GM19239 (cell line): Measurements from ENCODE around the gene UBQLN3.

Experiments used
- DNase-seq: peaks from one replicate; pipeline ENCODE4 v3.0.0; 2011; ENCODE audit warnings: low spot score; ENCODE audit not compliant: insufficient read length
- FAIRE-seq: peaks from 2 replicates; lab custom pipeline; 2011; peaks lifted over from hg19 to GRCh38; lab: Jason Lieb, UNC

UBQLN3 gene

DNA sequence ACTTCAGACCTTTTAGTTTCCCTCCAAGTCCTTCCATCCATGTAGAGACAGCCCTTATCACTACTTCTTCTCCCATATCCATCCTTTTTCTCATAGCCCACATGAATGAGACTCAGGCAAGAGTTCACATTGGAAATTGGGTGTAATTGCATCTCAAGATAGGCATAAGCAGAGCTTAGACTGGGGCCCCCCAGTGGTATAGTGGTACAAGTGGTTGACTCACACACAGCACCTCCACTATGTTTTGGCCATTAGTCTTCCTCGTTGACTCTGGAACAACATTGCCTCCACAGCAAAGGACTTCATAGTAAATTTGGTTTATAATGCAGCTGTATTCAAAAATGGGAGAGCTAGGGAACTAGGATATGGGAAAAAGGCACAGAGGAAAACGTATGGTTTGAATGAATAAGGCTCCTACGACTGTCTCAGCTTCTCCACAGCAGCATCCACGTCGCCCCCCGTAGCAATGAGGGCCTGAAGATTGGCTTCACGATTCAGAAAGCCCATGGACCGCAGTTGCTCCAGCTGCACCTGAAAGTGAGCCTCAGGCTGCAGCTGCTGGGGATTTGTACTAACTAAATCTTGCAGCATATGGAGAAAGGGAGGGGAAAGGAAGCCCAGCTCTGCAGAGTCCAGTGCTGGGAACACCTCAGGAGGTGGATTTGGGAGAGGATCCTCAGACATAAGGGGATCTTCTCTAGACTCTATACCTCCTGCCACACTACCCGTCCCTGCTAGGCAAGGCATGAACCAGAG, 2.4 kb downstream of the UBQLN3 start:
- DNase-seq (no peak), FAIRE-seq (no peak)

GRCh38 chr11:5505363-5506048, 4.3 kb downstream of the UBQLN3 start:
- FAIRE-seq (no peak), DNase-seq (no peak)

- no peak for FAIRE-seq
Observed at GRCh38 chr11:5504403-5504921, 5.3 kb downstream of the UBQLN3 start.

GRCh38 chr11:5500393-5500801, 9.4 kb downstream of the UBQLN3 start:
- FAIRE-seq = no peak

More at GRCh38 chr11:5504403-5504921, 5.3 kb downstream of the UBQLN3 start:
- DNase-seq = no peak

DNA sequence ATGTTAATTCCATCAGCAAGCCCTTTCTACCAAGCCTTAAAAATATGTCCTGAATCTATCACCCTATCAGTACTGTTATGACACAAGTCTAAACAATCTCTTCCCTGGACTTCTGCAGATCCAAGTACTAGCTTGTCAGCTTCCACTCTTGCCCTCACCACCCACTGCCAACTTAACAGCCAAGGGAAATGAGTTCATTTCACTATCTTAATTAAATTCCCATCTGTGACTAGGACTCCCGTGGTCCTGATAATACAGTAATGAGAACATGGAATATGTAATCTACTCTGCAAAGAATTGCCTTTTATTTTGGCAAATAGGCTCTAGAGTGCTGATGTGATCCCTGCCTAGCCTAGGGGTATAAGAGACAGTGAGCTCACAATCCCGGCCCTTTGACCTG, 10.1 kb downstream of the UBQLN3 start:
- FAIRE-seq (no peak), DNase-seq (no peak)

More at GRCh38 chr11:5500393-5500801, 9.4 kb downstream of the UBQLN3 start:
- DNase-seq = no peak

DNA sequence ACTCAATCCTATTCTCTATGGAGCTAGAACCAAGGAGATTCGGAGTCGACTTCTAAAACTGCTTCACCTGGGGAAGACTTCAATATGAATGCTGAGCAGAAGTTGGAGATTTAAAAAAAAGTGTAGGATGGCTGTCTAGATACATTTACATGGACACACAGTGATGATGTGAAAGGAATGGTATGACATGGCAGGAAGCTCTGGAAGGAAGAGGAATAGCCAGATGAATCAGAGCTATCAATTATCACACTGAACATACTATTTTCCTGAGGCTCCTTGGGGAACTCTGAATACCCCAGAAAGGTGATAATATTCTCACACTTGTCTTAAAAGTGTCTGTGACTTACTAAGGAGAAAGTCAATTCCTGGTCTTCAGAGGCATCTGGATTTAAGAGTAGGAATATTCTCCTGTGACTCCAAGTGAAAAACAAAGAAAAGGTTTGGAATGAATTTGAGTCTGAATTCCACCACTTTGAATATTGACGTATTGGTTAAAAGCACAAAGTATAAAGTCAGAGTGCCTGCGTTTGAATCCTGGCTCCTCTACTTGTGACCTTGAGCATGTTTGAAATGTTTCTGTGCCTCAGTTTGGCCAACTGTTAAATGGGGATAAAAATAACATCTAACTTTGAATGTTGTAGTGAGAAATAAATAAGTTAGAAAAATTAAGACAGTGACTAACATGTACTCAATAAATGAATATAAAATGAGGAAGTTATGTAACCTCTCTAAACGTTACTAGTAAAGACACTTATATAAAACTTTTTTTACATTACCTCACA, 20.0 kb downstream of the UBQLN3 start:
- FAIRE-seq (no peak), DNase-seq (no peak)

DNA sequence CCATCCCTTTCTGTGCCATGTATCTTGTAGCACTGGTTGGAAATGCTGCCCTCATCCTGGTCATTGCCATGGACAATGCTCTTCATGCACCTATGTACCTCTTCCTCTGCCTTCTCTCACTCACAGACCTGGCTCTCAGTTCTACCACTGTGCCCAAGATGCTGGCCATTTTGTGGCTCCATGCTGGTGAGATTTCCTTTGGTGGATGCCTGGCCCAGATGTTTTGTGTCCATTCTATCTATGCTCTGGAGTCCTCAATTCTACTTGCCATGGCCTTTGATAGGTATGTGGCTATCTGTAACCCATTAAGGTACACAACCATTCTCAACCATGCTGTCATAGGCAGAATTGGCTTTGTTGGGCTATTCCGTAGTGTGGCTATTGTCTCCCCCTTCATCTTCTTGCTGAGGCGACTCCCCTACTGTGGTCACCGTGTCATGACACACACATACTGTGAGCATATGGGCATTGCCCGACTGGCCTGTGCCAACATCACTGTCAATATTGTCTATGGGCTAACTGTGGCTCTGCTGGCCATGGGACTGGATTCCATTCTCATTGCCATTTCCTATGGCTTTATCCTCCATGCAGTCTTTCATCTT, 20.9 kb downstream of the UBQLN3 start:
- FAIRE-seq (no peak), DNase-seq (no peak)

GRCh38 chr11:5488385-5488784, 21.4 kb downstream of the UBQLN3 start, which contains the start of gene OR52D1:
Gene OR52D1, plus strand, starts transcription at chr11:5488685. Its CDS starts 22 bp downstream, at chr11:5488707.
- no peak for DNase-seq
- no peak for FAIRE-seq

- DNase-seq = no peak
Observed at GRCh38 chr11:5486421-5486820, 23.3 kb downstream of the UBQLN3 start.

GRCh38 chr11:5486003-5486402, 23.8 kb downstream of the UBQLN3 start:
- FAIRE-seq (no peak), DNase-seq (no peak)

More at GRCh38 chr11:5486421-5486820, 23.3 kb downstream of the UBQLN3 start:
- no peak for FAIRE-seq

DNA sequence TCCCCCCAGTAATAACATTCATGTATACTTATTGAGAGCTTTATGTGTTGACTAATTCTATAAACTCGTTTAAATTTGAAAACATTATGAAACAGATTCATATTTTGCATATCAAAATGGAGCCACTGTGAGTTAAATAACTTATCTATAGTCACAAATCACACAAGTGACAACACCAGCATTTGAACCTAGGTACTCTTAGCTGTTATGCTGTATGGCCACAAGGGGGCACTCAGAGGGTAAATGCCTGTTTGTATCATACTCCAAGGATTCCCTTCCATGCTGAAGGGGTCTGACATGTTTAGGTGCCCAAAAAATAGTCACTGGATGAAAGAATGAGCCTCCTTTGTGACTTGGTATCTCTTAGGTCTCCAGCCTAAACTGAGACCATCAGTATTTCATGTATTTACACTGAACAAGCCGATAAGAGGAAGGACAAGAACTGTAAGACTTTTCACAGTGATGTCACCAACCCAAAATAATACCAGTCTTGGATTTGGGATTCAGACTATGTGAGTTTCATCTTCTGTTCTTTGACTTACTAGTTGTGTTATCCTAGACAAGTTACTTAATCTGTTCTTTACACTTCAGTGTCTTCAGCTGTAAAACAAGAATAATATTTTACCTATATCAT, 33.5 kb downstream of the UBQLN3 start:
- peak; percentile 33 for DNase-seq
- FAIRE-seq = peak; percentile 65

DNA sequence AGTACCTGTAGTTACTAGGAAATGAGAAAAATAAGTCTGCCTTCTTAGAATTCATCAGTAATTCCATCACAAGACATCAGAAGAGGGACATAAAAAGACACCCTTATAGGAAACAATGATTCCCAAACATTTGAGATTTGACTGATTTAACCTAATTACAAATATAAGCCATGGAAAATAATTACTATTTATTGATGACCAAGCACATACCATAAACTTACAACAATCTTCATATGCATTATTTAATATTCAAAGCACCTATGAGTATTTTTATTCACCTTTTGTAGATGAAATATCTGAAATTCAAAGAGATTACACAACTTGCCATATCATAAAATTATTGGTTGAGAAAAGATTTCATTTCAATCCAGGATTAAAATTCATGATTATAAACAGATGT, 35.8 kb downstream of the UBQLN3 start:
- DNase-seq (no peak), FAIRE-seq (no peak)

DNA sequence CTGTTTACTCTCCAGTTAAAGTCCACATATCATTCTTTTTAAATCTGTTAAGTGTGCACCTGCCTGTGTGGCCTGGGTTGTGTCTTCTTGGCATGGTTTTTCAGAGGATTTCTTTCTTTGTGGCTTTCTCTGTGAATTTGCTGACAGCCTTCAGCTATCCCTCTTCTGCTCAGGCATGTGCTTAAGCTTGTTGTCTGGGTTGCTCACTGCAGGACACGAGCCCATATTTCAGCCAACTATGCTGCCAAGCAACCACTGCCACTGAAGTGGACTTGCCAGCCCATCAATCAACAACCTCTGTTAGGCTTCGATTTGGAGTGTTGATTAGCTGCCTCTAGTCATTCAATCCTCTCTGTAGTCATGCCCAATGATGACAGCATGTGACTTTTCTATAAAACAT, 42.2 kb downstream of the UBQLN3 start:
- DNase-seq (no peak), FAIRE-seq (no peak)

DNA sequence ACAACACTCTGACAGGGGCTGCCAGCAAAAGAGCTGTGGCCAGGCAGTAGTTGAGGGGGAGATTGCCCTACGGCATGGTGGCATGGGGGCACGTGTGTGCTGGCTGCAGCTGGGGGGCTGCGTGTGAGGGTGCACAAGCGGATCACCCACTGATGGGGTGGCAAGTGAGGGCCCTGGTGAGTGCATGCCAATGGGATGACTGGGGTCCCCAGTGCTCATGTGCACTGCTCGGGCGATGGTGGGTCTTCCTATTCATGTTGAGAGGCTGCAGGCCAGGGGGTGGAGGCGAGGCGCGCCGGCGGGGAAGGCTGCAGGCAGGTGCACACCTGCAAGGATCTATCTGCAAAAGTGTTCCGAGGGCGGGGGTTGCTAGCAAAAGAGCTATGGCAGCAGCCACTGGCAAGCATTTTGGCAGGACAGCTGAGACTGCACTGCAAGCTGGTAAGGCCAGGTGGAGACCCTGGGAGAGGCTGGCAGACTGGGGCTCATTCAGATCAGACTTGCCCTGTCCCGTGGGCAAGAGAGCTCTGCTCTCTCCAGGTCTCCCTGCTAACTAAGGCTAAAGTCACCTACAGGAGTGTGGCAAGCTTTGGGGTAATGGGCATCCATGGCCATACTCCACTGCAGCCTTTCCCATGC, 48.7 kb downstream of the UBQLN3 start:
- DNase-seq = no peak
- no peak for FAIRE-seq
